NT2/D1 (cell line): ENCODE results near the gene NOTCH3.

ENCODE experiments used
- DNase-seq: peaks from one replicate; pipeline ENCODE4 v3.0.0-alpha.2; 2011; ENCODE audit warnings: low read depth, low spot score
- H3K27me3 ChIP-seq: 2 replicates; pipeline ENCODE4 v1.6.0; 2011; ENCODE audit warnings: mild to moderate bottlenecking; ENCODE audit not compliant: insufficient read length, insufficient read depth
- H3K36me3 ChIP-seq: 2 replicates; pipeline ENCODE4 v1.6.1; 2011; ENCODE audit warnings: mild to moderate bottlenecking, low read length, mixed read lengths; ENCODE audit not compliant: insufficient read depth, insufficient read length
- H3K4me1 ChIP-seq: 2 replicates; pipeline ENCODE4 v1.5.1; 2011; ENCODE audit not compliant: insufficient read depth, insufficient read length
- H3K4me3 ChIP-seq: 2 replicates; pipeline ENCODE4 v1.5.1; 2011; ENCODE audit warnings: low read depth; ENCODE audit not compliant: insufficient read length
- H3K9ac ChIP-seq: 2 replicates; pipeline ENCODE4 v1.6.0; 2011; ENCODE audit warnings: low read depth; ENCODE audit not compliant: insufficient read length
- H3K9me3 ChIP-seq: 2 replicates; pipeline ENCODE4 v1.5.1; 2011; ENCODE audit warnings: mild to moderate bottlenecking, low read length; ENCODE audit not compliant: insufficient read depth
- SUZ12 ChIP-seq: IDR thresholded peaks from 2 replicates; pipeline ENCODE4 v1.6.1; 2011; ENCODE audit not compliant: insufficient read length, insufficient read depth; ENCODE audit errors: extremely low read depth
- YY1 ChIP-seq: IDR thresholded peaks from 2 replicates; pipeline ENCODE4 v1.6.1; 2011; ENCODE audit not compliant: insufficient read length, insufficient read depth
- ZNF274 ChIP-seq: IDR thresholded peaks from 2 replicates; pipeline ENCODE4 v1.6.1; 2011; ENCODE audit warnings: mild to moderate bottlenecking, low read depth, low read length

NOTCH3 gene

DNA sequence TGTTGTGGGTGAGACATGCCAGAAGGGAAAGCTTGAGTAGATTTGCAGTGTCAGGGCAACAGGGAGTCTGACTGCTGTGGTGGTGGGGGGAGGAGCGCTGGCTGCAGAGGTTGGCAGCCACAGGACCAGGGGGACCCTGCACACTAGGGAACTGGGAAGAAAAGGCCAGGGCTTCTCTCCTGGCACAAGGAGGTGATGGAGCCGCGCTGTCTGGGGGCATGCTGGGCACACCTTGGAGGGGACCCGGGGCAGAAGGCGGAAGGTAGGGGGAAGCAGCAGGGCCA, 45.3 kb upstream of the NOTCH3 start:
- Histone ChIP-seq H3K27me3 (no peaks in the 10 kb centered on the region), H3K36me3 (peaks cover 94% of the 10 kb centered on the region), H3K9ac (no peak overlapping the region), H3K4me1 (peaks cover 22% of the 10 kb centered on the region), H3K4me3 (no peak overlapping the region), H3K9me3 (no peaks in the 10 kb centered on the region)
- TF ChIP-seq ZNF274 (no peak), YY1 (no peak), SUZ12 (no peak)
- DNase-seq, result no peak

- H3K4me3 ChIP-seq, result no peak overlapping the region
- no peak overlapping the region for H3K9ac ChIP-seq
- H3K9me3 ChIP-seq, result no peaks in the 10 kb centered on the region
- peaks cover 94% of the 10 kb centered on the region for H3K36me3 ChIP-seq
- DNase-seq, result no peak
- peaks cover 17% of the 10 kb centered on the region for H3K4me1 ChIP-seq
- TF ChIP-seq ZNF274 (no peak), SUZ12 (no peak), YY1 (no peak)
- no peaks in the 10 kb centered on the region for H3K27me3 ChIP-seq
Measured at GRCh38 chr19:15245370-15246197, 44.8 kb upstream of the NOTCH3 start.

- H3K27me3 ChIP-seq, result no peaks in the 10 kb centered on the region
- no peaks in the 10 kb centered on the region for H3K9me3 ChIP-seq
- DNase-seq, result no peak
- no peak overlapping the region for H3K4me3 ChIP-seq
- no peak overlapping the region for H3K9ac ChIP-seq
- H3K36me3 ChIP-seq, result peaks cover 95% of the 10 kb centered on the region
- H3K4me1 ChIP-seq, result peaks cover 10% of the 10 kb centered on the region
- no peak for TF ChIP-seq SUZ12
- TF ChIP-seq ZNF274, result no peak
- no peak for TF ChIP-seq YY1
Measured at GRCh38 chr19:15244808-15245207, 44.0 kb upstream of the NOTCH3 start.

DNA sequence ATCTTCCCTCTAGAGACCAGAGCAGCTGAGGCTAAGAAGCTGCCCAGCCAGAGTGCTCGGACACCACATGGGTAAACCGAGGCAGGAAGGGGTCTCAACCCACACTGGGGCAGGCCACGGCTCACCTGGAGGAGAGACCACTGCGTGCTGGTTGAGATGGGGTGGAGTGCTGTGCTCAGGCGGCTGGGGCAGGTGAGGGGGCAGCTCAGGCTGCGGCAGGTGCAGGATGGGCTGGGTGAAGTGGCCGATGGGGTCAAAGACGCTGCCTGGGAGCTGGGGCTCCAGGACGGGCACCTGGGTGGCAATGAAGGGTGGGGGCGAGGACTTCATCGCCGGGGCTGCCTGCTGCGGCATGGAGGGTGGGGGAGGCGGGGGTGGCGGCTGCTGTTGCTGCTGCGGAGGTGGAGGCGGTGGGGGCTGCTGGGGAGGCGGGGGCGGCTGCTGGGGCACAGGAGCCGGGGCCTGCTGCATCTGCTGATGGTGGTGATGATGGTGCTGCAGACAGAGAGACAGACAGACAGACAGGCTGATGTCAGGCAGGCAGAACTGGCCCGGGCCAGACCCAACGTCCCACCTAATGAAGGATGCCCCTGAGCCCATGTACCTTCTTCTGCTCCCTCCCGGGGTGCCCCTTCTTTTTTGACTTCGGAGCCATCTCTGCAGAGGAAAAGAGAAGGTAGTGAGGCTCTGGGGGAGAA, 43.5 kb upstream of the NOTCH3 start:
- TF ChIP-seq SUZ12 (no peak), YY1 (no peak), ZNF274 (no peak)
- H3K9ac ChIP-seq, result no peak overlapping the region
- H3K9me3 ChIP-seq, result no peaks in the 10 kb centered on the region
- DNase-seq, result no peak
- no peaks in the 10 kb centered on the region for H3K27me3 ChIP-seq
- peaks cover 95% of the 10 kb centered on the region for H3K36me3 ChIP-seq
- H3K4me3 ChIP-seq, result no peak overlapping the region
- peaks cover 10% of the 10 kb centered on the region for H3K4me1 ChIP-seq

DNA sequence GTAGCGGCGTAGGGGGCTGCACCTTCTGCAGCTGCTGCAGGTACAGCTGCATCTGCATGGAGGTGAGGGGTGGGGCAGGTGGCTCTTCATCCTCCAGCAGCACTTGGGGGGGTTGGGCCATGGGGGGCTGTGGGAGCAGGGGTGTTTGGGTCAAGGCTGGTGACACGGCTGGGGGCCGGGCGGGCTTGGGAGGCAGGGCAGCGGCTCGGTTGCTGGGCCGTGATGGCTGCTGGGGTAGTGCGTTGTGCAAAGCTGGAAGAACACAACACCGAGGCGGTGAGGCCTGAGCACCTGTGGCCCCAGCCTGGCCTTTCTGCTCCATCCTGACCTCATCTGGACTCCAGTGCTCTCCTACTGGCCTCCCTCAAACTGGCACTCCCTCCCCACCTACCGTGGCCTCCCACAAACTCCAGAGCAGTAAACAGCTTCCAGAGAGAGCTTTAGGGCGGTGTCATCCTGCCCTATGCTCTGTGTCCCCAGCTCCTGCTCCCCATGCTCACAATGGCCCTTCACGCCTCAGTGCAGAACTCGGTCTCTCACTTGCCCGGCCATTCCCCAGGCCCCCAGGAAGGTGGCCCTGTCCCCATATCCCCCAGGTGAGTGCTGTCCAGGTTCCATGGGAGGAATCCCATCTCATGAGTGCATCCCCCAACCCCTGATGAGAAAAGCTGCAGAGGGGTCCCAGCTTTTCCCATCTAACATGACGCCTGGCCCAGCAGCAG, 42.6 kb upstream of the NOTCH3 start:
- no peaks in the 10 kb centered on the region for H3K9me3 ChIP-seq
- DNase-seq, result no peak
- peaks cover 95% of the 10 kb centered on the region for H3K36me3 ChIP-seq
- no peak for TF ChIP-seq ZNF274
- TF ChIP-seq YY1, result no peak
- no peak for TF ChIP-seq SUZ12
- no peak overlapping the region for H3K4me3 ChIP-seq
- H3K4me1 ChIP-seq, result peaks cover 10% of the 10 kb centered on the region
- peak overlapping the region; percentile 27 for H3K9ac ChIP-seq
- no peaks in the 10 kb centered on the region for H3K27me3 ChIP-seq

GRCh38 chr19:15241259-15241910, 40.6 kb upstream of the NOTCH3 start:
- H3K9me3 ChIP-seq, result no peaks in the 10 kb centered on the region
- no peak overlapping the region for H3K4me3 ChIP-seq
- DNase-seq, result no peak
- peaks cover 9% of the 10 kb centered on the region for H3K4me1 ChIP-seq
- H3K9ac ChIP-seq, result no peak overlapping the region
- no peaks in the 10 kb centered on the region for H3K27me3 ChIP-seq
- peaks cover 92% of the 10 kb centered on the region for H3K36me3 ChIP-seq
- TF ChIP-seq SUZ12 (no peak), YY1 (no peak), ZNF274 (no peak)
